ENCODE results near the gene THAP8.

The THAP8 gene

DNA sequence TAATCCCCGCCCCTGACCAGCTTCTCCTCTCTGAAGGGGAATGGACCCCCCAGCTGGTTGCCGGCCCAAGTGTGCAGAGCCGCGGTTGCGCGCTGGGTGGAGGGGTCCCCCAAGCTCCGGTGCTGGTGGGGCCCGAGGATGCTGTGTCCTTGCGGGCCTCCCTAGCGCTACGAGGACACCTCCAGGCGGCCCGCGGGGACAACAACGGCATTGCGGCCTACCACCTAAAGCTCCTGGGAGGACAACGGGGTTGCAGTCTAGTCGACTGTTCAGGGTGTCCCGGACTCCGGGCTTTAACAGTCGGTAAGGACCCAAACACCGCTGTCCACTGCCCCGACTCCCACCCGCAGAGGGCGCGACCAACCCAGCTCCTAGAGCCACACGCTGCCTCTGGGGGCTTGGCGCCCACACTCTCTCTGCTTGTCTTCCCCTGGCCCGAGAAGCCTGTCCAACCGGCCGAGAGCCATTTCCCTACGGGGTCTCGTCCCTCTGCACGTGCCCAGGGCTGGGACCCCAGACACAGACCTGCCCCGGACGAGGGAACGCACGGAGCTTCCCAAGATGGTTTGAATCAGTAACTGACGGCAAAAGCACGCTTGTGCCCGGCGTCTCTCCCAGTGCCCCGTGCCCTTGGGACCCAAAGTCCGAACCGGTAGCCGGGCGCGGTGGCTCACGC lies 60.0 kb downstream of the THAP8 start:
- DNase-seq = no peak

DNA sequence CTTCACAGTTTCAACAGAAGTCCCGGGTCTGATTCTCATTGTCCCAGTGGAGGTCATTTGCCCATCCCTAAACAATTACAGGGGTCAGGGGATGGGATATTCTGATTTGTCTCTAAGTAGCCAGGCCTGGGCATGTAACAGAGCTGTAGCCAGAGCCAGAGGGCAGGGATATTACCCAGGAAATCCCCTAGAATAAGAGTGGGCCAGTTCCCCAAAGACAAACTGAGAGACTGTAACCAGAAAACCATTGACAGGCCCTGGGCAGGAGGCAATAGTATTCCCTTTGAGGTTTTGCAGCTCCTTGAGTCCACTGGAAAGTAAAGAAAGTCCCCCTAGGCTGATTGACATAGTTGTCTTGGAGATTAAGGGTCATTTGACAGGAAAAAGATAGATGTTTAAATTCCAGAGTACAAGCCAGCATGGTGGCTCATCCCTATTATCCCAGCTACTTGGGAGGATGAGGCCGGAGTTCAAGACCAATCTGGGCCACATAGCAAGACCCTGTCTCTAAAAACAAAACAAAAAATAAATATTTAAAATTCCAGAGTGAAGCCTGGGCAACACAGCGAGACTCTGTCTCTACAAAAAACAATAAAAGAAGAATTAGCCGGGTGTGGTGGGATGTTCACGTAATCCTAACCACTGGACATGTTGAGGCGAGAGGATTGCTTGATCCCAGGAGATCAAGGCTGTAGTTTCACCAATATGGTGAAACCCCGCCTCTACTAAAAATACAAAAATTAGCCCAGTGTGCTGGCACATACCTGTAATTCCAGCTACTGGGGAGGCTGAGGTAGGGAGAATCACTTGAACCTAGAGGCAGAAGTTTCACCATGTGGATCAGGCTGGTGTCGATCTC lies 60.9 kb downstream of the THAP8 start:
- DNase-seq = no peak

DNA sequence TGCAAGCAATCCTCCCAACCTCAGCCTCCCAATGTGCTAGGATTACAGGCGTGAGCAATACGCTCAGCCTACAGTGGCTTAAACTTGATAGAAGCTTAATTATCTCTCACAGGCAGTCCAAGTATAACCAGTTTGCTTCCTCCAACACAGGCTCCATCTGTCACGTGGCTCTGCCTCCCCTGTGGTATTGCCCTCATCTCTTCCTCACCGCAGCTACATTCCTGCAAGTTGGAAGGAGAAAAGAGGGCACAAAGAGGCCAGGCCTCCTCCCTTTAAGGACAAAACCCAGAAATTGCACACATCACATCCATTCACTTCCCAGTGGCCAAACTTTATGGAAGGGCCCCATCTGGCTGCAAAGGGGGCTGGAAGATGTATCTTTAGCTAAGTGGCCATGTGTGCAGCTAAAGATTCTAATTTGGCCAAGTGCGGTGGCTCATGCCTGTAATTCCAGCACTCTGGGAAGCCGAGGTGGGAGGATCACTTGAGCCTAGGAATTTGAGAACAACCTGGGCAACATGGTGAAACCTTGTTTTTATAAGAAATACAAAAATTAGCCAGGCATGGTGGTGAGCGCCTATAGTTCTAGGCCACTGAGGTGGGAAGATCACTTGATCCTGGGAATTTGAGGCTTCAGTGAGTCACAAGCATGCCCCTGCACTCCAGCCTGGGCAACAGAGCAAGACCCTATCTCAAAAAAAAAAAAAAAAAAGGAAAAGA lies 62.2 kb downstream of the THAP8 start:
- DNase-seq = no peak

DNA sequence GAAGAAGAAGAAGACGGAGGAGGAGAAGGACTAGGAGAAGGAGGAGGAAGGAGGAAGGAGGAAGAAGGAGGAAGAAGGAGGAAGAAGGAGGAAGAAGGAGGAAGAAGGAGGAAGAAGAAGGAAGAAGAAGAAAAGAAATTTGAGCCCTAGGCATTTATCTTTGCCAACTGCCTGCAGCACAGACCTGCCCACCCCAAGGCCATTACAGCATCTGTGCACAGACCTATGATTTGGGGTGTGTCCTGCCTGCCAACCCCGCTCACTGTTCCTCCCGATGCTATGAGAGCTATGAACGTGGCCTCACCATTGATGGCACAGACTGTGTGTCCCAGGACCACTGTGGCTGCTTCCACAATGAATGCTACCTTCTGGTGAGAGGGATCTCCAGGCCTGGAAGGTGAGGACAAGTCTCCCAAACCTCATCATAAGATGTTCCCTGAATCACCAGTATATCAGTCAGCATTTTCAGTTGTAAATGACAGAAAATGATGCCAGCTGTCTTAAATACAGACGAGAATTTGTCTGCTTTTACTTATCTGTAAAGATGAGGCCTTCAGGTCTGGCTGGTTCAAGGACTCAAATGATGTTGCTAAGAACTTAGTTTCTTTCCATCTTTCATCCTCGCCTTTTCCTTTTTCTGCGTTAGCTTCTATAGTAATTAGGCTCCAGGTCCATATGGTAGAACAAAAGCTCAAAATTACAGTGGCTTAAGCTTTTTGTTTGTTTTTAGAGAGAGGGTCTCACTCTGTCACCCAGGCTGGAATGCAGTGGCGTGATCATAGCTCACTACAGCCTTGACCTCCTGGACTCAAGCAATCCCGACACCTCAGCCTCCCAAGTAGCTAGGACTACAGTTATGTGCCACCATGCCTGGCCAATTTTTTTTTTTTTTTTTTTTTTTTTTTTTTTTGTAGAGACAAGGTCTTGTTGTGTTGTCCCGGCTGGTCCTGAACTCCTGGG lies 63.0 kb downstream of the THAP8 start:
- no peak for DNase-seq

DNA sequence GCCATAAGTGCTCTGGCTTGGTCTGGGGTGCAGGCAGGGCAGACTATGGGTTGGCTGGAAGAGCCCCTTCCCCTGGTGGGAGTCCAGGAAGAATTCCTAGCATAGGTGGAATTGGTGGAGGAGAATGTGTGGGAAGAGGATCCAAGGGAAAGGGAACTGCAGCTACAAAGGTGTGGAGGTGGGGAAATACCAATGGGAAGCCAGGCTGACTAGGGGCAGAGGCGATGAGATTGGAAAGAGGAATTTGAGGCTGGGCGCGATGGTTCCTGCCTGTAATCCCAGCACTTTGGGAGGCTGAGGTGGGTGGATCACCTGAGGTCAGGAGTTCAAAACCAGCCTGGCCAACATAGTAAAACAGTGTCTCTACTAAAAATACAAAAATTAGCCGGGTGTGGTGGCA lies 63.9 kb downstream of the THAP8 start:
- DNase-seq = no peak

DNA sequence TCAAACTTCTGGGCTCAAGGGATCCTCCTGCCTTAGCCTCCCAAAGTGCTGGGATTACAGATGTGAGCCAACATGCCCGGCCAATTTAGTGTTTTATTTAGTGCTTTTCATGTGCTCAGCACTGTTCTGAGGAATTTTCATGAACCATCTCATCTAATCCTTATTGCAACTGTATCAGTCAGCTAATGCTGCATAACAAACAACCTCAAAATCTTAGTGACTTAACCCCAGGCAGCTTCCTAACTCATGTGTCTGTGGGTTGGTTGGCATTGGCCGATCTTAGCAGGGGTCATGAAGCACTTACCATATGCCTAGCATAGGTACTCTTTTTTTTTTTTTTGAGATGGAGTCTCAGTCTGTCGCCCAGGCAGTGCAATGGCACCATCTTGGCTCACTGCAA lies 65.3 kb downstream of the THAP8 start:
- no peak for DNase-seq

DNA sequence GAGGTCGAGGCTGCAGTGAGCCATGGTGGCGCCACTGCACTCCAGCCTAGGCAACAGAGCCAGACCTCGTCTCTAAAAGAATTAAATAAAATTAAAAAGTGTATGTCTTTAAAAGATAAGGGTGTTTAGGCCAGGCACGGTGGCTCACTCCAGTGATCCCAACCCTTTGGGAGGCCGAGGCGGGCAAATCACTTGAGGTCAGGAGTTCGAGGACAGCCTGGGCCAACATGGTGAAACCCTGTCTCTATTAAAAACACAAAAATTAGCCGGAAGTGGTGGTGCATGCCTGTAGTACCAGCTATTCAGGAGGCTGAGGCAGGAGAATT lies 66.6 kb downstream of the THAP8 start:
- DNase-seq = no peak

DNA sequence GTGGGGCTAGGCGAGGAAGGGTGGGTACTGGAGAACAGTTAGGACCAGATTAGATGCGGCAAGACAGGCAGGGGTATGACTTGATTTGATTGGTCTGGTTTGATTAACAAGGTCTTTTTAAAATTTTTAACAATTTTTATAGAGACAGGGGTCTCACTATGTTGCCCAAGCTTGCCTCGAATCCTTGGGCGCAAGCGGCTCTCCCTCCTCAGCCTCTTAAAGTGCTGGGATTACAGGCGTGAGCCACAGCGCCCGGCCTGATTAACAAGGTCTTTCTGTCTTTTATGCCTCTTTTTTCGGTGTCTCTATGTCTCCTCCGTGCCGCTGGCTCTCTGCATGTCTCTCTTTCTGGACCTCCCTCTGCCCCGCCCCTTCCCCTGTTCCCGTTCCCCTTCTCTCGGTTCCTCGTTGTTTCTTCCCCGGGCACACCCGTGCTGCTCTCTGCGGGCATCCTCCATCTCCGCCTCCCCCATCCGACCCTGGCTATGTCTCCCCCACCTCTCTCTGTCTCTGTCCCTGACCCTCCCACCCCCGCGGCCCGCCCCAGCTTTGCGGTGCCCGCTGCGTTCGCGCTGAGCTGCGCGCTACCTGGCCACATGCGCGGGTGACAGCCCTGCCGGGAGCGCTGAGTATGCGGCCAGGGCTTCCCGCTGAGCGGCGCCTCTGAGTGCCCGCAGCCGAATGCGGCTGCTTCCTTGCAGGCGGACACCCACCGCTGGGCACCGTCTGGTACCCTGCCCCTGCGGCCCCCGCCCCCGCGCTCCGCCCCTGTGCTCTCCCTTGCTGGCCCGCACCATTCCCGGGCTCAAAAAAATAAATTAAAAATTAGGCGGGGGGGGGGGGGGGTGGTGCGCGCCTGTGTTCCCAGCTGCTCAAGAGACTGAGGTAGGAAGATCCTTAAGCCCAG lies 67.2 kb downstream of the THAP8 start:
- peak; percentile 13 for DNase-seq

DNA sequence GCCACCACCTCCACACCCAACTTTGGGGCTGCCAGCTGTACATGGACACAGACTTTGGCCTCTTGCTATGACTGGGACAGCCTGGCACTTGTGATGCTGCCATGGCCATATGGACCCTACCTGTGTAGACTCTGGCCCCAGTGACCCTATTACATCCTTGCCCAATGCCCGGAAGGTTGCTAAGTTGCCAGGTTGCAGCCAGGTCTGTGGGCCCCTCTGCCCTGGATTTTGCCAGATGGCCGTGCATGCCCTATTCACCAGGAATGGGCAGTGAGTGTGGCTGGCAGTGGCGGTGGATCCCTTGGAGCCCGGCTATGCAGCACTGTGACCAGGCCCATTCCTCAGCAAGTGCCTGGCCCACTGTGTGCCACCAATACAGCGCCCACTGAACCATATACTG lies 68.0 kb downstream of the THAP8 start:
- no peak for DNase-seq
